SW 1271 (cell line): ENCODE results near the gene SEMA3C.

Experiments
- DNase-seq, 2 experiments: peaks; one replicate each; lab custom pipeline; 2025; lab: John Stamatoyannopoulos, UW

Gene SEMA3C

DNA sequence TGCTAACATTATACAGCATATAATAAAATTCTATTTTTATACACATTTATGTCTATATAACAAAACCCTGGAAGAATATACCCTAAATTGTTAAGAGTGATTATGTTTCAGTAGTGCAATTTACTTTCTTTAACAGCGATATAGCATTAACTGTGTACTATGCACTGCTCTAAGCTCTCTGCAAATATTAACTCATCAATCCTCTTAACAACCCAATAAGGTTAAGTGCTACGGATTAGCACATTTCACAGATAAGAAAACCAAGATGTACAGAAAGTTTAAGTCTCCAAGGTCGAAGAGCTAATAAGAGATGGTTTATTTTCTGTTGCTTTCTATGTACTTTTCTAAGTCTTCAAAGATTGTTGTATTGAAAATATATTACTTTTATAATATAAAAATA lies 95.8 kb downstream of the SEMA3C start:
- DNase-seq, result no peak

DNA sequence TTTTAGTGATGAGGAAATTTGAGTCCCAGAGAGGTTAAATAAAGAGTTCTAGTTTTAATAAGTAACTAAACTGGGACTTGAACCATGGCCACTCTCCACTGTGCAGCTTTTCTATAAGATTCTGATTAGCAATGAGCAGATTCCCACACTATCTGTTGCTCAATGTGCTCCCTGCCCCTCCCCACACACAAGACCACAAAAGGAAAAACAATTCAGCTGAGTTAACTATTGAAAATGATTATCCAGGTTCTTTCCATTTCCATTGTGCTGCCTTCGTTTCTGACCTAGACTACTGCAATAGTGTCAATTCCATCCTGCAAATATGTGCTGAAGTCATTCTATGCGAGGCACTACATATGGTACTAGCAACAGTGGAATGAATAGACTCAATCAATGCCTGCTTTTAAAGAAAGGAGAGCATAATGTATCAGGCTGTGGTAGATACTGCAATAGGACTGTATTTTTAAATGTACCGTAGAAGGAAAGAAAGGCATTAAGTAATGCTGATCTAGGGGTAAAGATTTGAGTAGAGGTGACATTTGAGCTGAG lies 97.0 kb downstream of the SEMA3C start:
- no peak for DNase-seq

DNA sequence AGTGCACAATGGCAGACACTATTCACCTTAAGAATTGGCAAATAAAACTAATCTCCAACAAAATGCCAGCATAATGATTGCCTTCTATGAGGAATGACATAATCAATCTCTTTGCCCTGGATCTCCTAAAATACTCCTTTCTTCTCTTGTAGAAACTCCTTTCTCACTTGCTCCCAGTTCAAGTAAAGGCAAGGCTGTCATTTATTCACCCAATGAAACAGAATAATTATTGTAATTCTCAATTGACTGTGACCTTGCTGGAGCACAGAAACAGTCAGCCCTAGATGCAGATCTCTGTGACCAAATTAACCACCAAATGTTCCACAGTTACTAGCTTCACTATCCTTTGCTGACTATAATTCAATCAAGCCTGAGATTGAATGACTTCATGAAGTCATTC lies 99.3 kb downstream of the SEMA3C start:
- no peak for DNase-seq

DNA sequence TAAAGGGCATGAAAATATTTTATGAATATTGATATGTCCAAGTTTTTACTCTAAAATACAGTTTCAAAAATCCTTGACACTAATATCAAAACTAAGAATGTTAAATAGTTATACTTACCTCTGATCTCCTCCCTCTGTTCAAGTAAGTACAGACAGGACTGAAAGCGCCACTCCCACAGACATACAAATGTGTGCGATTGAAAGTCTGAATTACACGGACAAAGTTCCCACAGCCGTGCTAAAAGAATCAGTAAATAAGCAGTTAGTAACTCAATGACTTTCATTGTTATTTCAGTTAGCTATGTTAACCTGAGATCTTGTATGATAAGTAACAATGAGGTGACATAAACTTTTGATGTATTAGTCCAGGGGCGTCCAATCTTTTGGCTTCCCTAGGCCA lies 100.7 kb downstream of the SEMA3C start:
- no peak for DNase-seq

DNA sequence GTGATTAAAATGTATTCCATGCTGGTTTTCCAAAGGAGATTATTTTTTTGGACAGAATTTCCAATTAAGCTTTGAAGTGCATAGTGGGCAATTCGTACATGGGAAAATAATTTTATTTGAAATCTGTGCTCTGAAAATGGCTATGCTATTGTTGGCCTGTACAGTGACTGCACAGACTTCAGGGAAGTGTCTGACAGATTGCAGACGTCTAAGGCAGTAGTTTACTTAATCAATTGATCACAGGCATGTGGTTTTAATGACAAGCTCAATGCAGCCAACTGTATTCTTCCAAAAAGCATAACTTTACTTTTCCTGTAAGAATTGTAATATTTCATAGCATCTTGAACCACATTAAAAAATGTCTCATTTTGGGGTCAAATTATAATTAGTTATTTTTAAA lies 102.0 kb downstream of the SEMA3C start:
- DNase-seq, result no peak

DNA sequence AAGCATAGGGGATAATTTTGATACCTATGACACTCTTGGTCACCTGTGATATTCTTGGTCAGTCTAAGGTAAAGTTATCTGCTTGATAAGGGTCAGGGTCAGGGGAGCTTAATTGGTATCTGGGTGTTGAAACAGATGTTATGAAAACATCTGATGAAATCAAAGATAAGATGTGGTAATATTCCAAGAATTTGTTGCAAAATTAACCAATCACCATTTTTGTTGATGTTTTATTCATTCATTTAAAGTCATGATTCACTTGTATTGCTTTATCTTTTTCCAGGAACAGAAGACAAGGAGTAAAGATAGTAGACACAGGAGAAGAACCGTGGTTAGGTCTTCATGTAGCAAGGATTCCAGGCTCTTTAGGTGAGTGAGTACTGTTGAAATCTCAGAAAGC lies 103.1 kb downstream of the SEMA3C start:
- DNase-seq, result no peak

DNA sequence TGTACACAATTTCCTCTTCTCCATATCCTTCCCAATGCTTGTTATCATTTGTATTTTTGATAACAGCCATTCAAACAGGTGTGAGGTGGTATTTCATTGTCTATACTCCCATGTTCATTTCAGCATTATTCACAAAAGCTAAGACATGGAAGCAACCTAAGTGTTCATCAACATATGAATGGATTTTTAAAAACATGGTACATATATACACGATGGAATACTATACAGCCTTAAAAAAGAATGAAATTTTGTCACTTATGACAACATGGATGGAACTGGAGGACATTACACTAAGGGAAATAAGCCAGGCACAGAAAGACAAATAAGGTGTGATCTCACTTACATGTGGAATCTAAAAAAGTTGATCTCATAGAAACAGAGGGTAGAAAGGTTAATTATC lies 109.3 kb downstream of the SEMA3C start:
- DNase-seq, result no peak

DNA sequence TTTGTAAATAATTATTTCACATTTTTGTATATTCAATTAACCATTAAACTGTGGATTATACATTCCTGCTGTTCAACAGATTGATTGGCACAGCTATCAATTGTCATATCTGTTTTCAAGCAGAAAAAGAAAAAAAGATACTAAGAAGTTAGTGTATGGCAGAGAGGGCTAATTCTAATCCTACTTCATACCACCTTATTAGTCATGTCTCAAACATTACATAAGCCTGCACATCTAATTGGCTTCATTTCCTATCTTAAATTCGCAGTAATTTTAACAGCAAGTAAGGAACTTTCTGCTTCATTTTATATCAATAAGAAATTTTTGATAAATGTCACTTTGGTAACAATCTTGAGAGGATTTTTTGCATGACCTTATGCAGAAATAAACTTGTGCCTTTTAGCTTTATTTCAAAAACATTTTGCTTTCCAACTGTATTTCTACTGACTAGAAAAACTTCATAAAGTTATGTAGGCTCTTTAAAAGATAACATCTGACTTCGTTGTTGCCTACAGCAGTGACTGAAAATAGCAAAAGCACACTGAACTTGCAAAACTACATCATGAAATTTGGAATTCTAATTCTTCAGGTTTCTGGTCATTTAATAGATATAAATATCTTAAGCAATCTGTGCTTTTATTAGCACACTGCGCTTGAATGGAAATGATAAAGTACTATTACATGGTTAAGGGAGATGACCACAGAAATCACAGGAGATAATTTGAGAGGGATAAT lies 111.5 kb downstream of the SEMA3C start:
- DNase-seq, result no peak

DNA sequence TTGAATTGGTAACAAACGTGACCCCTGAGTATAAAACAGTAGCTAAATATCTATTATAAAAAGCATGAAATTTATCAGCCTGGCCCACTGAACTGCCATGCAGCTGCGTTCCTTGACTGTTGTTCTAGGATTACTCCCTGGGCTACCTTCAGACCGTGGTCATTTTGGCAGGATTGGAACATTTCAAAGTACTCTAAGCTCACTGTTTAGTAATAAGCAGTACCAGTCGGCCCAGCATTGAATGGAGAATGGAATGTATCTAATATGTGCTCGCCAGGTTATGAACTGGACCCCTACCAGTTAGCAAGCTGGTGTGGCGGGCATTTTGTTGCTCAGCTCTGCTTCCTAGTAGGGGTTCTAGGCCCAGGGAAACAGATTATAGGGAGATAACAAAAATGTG lies 112.2 kb downstream of the SEMA3C start:
- no peak for DNase-seq

DNA sequence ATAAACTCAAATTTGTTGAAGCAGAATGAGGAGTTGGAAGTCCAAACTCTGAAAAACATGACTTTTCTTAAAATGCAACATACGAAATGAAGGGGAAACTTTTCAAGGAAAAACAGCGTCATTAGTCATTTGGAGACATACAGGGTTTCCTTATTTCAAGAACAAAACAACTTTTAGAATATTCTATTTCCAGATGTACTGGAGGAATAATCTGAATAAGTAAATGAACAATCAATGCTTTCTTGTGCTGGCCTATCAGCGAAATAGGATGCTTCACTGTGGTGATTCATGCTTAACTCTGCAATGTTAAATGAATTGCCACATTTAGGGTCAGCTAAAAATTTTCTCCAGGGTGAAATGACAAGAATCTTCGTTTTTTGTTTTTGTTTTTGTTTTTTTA lies 114.3 kb downstream of the SEMA3C start:
- no peak for DNase-seq

DNA sequence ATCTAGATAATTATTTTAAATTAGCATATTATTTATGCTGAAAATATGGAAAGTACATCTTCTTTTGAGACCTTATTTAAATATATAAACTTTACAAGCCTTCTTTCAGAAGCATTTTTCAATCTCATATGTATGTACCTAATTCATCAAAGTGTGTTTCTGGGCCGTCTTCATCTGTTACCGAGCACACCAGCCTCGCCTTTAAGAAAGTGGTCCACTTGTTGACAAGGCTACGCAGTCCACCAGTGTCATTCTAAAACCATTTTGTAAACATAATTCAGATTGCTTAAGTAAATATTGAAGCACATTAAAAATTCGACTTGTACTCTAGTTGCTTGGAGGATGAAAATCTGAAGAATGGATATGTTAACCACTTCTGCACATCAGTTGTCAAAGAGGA lies 116.3 kb downstream of the SEMA3C start:
- DNase-seq, result no peak

DNA sequence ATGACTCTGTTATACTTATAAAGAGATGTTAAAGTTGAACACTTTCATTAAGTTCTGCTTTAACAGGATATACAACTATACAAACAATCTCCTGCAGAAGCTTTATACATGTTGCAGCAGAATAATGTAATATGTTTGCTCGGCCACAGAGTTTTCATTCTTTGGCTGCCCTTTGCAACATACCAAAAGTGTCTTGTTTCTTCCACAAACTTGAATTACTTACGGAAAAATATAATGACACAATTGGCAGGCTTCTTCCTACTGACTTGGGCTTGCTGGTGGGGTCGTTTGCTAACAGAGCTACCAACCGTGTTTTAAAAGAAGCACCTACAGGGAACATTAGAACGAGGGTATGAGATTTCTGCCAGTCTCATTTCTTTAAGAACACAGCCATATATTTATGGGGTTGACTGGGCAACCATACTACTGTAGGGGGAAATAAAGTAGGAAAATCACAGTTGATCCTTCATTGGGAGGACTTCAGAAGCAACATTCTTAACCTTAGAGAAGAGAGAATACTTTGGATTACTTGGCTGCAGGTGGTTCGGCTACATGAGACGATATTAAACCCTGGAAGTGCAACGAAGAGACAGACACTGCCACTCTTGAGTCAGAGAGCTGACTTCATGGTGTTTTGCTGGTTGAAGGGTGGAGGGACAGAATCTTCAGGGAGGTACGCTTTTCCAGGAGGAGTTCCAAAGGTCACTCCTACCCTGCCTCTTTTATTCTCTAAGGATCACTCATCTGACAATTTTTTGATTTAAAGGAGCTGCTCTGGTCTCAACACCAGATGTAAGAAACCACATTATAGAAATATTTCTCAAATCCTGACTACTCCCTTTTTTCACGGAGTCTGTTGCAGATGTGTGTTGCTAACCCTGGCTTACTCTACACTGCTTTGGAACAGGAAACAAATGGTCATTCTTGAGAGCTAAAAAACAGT lies 123.9 kb downstream of the SEMA3C start:
- DNase-seq, result no peak

DNA sequence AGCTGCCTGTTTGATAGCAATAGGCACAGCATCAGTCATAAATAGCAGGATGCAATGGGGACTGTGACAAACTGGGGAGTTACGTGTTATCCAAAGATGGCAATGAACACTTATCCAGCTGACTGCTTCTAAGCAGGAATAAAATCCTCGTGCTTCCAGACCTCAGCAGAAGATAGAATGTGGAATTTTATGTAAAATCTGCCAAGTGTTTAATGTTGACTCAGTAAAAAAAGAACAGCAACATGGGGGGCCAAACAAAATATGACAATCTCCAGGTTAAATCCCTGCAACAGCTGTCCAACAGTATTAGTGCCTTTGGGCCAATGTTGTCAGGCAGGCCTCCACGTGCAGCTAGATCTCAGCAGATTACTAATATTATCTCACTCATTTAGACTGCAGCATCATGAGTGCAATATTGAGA lies 127.3 kb downstream of the SEMA3C start:
- no peak for DNase-seq

DNA sequence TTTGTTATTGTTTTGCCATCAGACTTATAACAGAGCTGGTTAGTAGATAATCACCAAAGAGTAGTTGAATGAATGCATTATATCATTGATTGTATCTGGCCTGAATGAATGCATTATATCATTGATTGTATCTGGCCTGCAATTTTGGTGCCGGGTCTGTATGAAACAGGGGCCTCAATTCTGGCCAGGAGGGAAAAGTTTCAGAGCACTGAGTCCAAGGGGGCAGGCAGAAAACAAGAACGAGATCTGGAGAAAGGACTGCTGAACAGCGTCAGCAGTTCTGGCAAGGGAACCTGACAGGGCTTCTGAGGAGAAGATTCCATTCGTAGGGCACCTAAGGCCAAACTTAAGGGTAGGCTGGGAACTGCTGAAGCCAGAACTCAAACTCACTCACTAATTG lies 128.0 kb downstream of the SEMA3C start:
- no peak for DNase-seq

DNA sequence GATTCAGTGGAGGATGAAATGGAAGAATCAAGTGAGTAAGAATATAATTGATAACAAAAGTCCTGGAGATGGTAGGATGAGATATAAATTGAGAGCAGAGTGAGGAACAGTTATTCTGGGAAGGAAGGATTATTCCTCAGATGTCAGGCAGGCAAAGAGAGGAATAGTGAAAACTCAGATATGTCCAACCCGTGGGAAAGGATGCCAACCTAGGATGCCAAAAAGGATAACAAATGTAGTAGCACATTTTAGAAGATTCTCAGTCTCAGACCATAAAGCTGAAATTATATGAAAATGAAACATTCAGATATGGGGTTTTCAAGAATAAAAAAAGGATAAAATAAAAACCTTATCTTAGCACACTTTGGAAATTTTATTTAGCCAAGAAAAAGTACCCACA lies 131.1 kb downstream of the SEMA3C start:
- DNase-seq, result no peak

DNA sequence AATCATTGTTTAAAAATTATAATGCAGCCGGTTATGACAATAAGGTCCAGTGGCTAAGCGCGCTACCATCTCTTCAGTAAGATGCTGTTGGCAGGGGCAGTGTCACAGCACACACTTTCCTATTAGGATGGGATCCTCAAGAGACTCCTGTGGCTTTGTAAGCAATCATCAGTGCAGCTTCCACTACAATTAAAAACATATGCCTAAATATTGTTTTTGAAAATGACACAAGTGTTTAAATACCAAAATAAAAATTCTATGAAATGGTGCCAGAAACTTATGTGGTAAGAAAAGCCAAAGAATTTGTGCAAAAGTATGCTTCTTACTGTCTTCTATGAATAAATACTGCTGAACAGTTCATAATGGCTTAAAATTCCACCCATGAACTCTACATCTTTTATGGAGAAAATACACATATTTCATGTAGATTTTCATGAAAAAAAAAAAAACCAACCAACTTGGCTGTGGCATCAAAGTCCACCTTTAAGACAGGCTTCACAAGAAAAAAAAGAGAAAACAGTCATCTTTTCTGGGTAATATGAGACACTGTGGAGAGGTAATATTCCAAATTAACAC lies 132.8 kb downstream of the SEMA3C start:
- DNase-seq, result no peak

DNA sequence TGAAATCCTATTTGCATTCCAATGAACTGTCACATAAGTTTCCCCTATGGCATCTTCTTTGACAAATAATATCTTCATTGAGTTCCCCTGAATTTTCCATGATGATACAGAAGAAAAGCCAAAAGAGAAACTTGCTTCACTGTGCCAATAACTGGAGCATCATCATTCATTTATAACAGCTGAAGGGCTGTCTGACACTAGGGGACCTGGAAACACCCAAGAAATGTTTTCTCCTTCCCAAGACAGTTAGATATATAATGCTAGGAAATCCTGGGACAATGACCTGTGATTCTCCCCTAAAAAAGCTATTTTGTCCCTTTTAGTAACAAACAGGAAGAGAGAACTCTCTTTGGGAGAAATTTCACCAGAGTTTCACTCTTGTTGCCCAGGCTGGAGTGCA lies 133.6 kb downstream of the SEMA3C start:
- DNase-seq, result no peak

DNA sequence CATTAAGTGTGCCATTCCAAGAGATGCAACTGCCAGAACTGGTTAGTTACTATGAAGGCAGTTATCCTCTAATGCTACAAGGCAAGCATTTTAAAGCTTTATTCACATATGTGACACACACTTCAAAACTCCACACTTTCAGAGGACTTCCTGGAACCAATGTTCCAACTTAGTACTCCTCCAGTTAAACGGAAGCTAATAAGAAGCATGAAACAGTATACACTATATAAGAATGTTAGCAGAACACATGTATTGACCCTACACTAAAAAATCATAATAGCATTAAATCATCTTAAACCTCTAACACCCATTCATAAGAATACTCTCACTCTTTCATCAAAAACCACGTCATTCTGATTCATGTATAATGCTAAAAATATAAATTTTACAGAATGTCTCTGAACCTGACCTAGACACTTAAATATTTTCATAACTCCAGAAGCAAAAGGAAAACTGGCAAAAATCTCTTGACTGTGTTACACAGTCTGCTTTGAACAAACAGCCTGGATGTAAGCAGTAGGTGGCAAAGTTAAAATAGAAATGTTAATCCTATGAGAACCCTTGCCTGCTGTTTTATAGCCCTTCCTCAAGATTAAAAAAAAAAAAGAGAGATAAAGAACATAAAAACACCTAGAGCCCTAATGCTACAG lies 135.0 kb downstream of the SEMA3C start:
- no peak for DNase-seq

DNA sequence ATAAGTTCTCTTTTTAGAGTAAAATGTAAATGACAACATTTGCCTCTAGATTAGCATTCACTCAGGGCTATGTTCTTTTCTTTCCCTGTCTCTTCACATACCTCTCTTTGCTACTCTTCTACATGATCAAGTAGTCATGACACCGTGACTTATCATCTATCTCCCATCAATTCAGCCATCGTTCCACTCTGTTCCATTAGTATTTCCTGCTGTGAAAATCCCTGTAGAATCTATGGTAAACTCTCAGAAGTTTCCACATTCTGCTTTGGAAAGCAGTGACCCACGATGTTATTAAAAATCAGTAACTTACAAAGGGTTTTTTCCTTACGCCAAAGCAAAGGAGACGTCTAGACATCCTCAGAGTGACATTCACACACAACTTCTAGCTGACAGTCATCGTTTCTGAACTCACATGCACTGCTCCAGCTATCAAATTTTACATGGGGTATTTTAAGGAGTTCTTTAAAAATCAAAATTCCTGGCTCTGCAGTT lies 135.6 kb downstream of the SEMA3C start:
- no peak for DNase-seq

DNA sequence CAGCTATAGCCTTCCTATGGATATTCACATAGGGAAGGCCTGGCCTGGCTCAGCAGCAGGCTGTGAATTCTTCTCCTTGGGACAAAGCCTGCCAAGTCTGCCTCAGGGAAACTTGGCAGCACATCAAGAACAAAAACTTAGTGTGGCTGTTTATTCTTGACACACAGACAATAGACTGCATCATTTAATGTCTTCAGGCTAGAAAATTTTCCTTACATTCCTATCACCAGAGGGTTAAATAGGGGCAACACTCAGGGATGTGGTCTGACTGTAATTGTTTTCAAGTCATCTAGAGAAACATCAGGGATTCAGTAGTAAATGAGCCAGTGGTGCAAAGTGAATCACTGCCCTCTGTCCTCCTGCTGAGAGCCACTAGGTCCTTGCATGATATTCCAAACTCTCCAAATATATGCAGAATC lies 137.3 kb downstream of the SEMA3C start:
- DNase-seq, result peak in 1 of 2 experiments; percentile 50

DNA sequence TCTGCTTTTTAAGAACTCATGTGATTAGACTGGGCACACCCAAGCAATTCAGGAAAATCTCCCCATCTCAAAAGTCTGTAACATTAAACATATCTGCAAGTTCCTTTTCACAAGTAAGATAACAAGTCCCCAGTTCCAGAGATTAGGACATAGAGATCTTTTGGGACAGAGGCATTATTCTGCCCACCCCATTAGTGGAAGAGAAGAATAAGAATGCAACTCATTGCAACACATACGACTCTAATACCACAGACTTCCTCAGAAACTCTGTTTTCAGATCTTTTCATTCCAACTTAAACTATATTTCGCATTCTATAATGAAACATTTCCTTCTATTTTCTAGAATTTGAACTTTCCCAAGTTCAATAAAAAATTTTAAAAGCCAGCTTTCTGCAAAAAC lies 137.7 kb downstream of the SEMA3C start:
- DNase-seq, result no peak

DNA sequence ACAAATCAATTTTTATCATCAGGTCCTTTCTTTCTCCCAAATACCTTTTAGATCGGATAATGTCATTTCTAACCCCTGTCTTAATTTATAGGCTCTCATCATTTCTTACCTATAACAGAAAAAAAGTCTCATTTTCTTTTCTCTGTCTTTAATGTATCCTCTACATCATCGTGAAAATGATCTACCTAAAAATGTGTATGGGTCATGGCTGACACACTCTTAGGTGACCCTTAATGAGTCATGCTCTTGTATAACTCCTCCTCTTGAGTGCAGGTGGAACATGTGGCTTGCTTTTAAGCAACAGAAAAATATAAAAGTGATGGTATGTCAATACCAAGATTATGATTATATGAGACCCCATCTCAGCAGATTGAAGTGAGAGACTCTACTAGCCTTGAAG lies 139.4 kb downstream of the SEMA3C start:
- DNase-seq, result no peak
